ENCODE results near the gene UBE2L5.

UBE2L5 gene

DNA sequence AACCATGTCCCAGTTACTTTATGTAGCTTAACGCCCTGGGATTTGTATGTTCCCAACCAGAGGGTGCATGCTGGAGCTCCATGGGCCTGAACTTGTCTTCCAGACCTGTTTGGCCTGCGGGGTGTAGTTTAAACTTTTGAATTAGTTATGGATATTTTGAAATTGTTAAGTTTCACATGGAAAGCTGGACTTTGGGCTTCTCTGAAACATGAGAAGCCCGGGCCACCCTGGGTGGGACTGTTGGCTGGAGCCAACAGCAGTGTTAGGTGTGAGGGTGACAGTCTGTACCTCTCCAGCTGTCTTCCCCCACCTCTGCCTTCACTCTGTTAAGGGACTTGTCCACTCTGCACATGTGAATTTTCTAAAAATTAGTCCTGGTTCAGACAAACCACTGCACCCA, 1.6 kb downstream of the UBE2L5 start:
- H3K27ac ChIP-seq: no peak overlapping the region
- no peak for DNase-seq
- no peaks in the 10 kb centered on the region for H3K36me3 ChIP-seq
- H3K27me3 ChIP-seq (ENCODE audit: insufficient read depth, low read depth, severe bottlenecking): no peaks in the 10 kb centered on the region
- no peaks in the 10 kb centered on the region for H3K9me3 ChIP-seq (ENCODE audit: severe bottlenecking)
- TF ChIP-seq, protein P1, sequence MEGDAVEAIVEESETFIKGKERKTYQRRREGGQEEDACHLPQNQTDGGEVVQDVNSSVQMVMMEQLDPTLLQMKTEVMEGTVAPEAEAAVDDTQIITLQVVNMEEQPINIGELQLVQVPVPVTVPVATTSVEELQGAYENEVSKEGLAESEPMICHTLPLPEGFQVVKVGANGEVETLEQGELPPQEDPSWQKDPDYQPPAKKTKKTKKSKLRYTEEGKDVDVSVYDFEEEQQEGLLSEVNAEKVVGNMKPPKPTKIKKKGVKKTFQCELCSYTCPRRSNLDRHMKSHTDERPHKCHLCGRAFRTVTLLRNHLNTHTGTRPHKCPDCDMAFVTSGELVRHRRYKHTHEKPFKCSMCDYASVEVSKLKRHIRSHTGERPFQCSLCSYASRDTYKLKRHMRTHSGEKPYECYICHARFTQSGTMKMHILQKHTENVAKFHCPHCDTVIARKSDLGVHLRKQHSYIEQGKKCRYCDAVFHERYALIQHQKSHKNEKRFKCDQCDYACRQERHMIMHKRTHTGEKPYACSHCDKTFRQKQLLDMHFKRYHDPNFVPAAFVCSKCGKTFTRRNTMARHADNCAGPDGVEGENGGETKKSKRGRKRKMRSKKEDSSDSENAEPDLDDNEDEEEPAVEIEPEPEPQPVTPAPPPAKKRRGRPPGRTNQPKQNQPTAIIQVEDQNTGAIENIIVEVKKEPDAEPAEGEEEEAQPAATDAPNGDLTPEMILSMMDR (IDR thresholded peaks at IDR 0.05; ENCODE audit: low read depth, low read length): no peak
- H3K4me3 ChIP-seq (ENCODE audit: low read depth, low read length): no peak overlapping the region

DNA sequence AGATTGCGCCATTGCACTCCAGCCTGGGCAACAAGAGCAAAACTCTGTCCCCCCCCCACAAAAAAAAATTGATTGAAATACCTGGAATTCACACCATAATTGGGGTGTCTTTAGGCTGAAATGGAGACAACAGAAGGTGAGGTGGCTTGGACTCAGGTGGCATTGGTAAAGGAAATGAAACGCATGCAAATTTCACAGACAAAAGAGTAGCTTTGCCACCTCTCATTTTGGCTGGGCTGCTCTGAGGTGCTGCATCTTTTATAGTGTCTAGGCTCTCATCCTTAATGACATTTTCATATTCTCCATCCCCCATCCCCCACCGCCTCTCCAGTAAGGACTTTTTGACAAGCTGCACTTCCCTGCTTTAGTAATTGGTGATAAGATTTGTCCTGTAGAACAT, 6.9 kb downstream of the UBE2L5 start:
- Histone ChIP-seq H3K9me3 (ENCODE audit: severe bottlenecking) (no peaks in the 10 kb centered on the region), H3K27ac (no peak overlapping the region), H3K27me3 (ENCODE audit: insufficient read depth, low read depth, severe bottlenecking) (no peaks in the 10 kb centered on the region), H3K36me3 (no peaks in the 10 kb centered on the region), H3K4me3 (ENCODE audit: low read depth, low read length) (no peak overlapping the region)
- TF ChIP-seq, protein P1 (IDR thresholded peaks at IDR 0.05; ENCODE audit: low read depth, low read length): no peak
- no peak for DNase-seq

DNA sequence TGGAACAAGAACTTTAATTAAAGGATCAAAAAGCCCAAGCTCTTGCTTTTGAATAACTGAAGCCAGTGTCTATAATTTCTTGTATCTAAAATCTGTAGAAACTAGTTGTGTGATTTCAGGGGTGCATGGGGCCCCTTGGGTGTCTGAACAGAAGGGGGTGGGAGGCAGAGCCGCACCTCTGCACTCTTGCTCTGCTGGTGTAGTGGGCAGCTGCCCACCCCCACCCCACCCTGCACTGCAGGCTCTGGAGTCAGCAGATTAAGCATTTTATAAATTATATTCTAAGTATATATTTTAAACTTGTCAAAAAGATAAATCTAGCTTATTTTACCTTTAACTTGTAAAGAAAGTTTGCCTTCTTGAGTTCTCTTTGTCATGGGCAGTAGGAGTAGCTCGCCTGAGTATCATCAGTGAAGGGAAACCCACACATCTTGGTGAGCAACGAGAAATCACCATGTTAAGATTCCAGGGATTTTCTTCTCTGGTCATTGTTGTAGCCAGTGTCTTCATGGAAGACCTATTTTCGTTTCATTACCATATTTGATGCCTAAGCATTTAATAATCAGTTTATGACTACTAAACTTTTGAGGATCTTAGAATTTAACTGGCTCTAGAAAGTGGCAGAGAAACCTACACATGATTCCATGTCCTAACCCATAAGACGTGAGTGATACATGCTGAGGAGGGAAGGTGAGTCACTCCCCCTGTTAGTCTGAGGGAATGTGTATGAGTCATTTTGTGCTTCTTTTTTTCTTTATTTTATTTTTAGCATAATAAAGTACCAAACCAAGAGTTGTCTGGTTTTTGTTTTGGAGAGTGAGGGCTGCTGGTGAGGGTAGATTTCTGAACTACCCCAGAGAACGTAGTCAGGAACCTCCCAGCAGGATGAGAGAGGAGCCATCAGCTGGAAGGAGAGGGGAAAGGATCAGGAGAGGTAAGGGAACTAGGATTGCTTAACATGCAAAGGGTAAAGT, 7.7 kb downstream of the UBE2L5 start:
- Histone ChIP-seq H3K36me3 (no peaks in the 10 kb centered on the region), H3K27ac (no peak overlapping the region), H3K4me3 (ENCODE audit: low read depth, low read length) (no peak overlapping the region), H3K27me3 (ENCODE audit: insufficient read depth, low read depth, severe bottlenecking) (no peaks in the 10 kb centered on the region), H3K9me3 (ENCODE audit: severe bottlenecking) (no peaks in the 10 kb centered on the region)
- DNase-seq: no peak
- TF ChIP-seq, protein P1 (IDR thresholded peaks at IDR 0.05; ENCODE audit: low read depth, low read length): no peak

DNA sequence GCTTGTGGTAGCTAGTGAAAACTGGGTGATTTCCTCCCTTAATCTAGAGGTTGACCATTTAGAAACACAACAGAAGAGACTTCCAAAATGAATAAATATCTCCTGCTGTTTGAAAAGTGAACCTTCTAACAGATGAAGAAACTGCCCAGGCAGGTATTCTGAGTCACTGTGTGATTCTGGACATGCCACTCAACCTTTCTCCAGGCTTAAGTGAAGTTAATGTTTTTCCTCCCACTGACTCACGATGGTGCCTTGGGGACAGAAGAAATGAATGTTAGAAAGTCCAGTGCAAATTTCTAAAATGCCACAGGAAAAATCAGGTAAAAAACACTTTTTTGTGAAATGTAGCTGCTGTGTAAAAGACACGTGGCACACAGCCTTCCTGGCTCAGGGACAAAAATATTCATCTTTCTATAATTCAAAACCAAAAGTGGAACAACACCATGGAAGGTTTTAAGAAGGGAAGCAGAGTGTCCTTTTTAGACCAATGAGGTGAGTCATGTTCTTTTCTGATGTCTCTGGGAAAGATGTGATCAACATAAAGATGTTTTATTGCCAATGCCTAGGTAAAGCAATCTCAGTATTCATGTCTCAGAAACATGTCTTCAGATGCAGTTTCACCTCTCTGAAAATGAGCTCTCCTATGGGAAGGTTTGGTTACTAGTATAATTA, 9.1 kb downstream of the UBE2L5 start:
- H3K9me3 ChIP-seq (ENCODE audit: severe bottlenecking): no peaks in the 10 kb centered on the region
- DNase-seq: no peak
- no peaks in the 10 kb centered on the region for H3K27me3 ChIP-seq (ENCODE audit: insufficient read depth, low read depth, severe bottlenecking)
- H3K36me3 ChIP-seq: no peaks in the 10 kb centered on the region
- TF ChIP-seq, protein P1 (IDR thresholded peaks at IDR 0.05; ENCODE audit: low read depth, low read length): no peak
- H3K4me3 ChIP-seq (ENCODE audit: low read depth, low read length): no peak overlapping the region
- H3K27ac ChIP-seq: no peak overlapping the region

DNA sequence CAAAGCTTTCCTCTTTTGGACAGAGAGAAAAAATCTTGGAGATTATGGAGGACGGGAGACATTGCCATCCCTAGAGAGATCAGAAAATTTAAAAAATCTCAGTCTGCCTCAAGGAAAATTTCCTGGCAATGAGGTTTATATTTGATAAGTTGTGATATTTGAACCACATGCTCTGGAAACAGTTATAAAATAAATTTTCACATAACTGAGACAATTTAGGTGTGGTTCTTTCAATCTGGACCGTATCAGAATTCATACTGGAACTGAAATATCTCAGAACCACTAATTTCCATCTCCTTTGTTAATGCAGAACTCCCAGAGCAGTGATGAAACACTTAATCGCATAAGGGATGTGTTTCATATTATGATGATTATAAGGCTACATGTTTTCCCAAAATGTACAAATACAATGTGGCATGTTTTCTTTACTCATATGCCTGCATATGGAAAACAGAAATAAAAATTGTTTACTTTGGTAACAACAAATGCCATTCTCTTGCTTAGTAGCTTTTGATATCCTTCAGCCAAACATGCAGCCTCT, 13.7 kb downstream of the UBE2L5 start:
- DNase-seq: no peak
- Histone ChIP-seq H3K27ac (no peak overlapping the region), H3K4me3 (ENCODE audit: low read depth, low read length) (no peak overlapping the region), H3K36me3 (no peaks in the 10 kb centered on the region), H3K9me3 (ENCODE audit: severe bottlenecking) (no peaks in the 10 kb centered on the region), H3K27me3 (ENCODE audit: insufficient read depth, low read depth, severe bottlenecking) (no peaks in the 10 kb centered on the region)
- TF ChIP-seq, protein P1 (IDR thresholded peaks at IDR 0.05; ENCODE audit: low read depth, low read length): no peak
